GM23338 (cell line): ENCODE results near the gene HOXB4.

ENCODE experiments used
- CTCF ChIP-seq, 2 experiments: fragments of 200-600 bp in 1 of 2; sonication (generic) in 1 of 2; conservative IDR thresholded peaks; 2 replicates each; pipeline versions ENCODE4 v1.5.1 to v1.6.1; 2016 to 2017; ENCODE audit warnings: antibody characterized with exemption in 2 of 2, low read depth in 2 of 2, mild to moderate bottlenecking in 2 of 2, moderate library complexity in 1 of 2
- EZH2 ChIP-seq: fragments of 200-600 bp; sonication (generic); IDR thresholded peaks from one replicate; pipeline ENCODE4 v1.8.0; 2017; ENCODE audit warnings: antibody characterized with exemption, mild to moderate bottlenecking, low read depth; ENCODE audit not compliant: unreplicated experiment
- EZH2phosphoT487 ChIP-seq: fragments of 200-600 bp; sonication (generic); IDR thresholded peaks from one replicate; pipeline ENCODE4 v1.8.1; 2018; ENCODE audit warnings: antibody characterized with exemption; ENCODE audit not compliant: unreplicated experiment
- JUNB ChIP-seq: IDR thresholded peaks from one replicate; pipeline ENCODE4 v1.6.1; 2016; ENCODE audit warnings: antibody characterized with exemption; ENCODE audit not compliant: unreplicated experiment
- POLR2AphosphoS5 ChIP-seq: IDR thresholded peaks from 2 replicates; pipeline ENCODE4 v1.6.1; 2016; ENCODE audit warnings: antibody characterized with exemption, low read depth
- REST ChIP-seq: IDR thresholded peaks from one replicate; pipeline ENCODE4 v1.6.1; 2018; ENCODE audit warnings: antibody characterized with exemption; ENCODE audit not compliant: unreplicated experiment
- STAT1 ChIP-seq: IDR thresholded peaks from one replicate; pipeline ENCODE4 v1.6.1; 2016; ENCODE audit warnings: antibody characterized with exemption; ENCODE audit not compliant: unreplicated experiment
- TF ChIP-seq, protein P1 (sequence below): IDR thresholded peaks from 2 replicates; pipeline ENCODE4 v1.6.1; 2016; ENCODE audit warnings: antibody characterized with exemption

DNA sequence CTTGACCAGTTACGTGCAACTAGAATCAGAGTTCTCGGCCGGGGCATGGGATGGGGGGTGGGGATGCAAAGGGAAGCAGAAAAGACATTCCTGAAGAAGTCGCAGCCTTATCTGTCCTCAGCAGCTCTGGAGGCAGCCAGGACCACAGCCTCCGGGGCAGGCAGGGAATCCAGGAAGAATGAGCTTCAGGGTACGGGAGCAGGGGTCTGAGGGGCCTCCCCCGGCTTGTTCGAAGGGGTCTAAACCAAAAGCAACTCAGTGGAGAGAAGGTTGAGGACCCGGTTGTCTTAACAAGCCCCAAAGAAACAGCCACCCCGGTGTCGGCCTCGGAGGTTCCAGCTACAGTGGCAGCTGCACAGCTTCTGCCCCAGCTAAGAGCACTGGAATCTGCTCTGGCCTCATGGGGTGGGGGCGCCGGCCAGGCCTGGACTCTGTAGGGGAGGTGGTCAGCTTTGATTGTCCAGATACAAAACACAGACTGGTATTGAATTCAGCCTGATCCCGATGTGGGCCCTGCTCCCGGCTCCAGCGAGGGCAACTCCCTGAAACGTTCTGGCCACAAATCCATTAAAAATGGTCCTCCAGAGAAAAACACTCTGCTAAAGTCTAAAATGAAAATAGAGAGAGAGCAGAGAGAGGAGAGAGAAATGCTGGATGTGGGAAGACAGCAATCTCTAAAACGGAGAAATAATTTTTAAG is 7.7 kb downstream of the HOXB4 start:
- no peak for TF ChIP-seq CTCF (conservative IDR thresholded peaks at IDR 0.05; ENCODE audit: low read depth in 2 of 2)
- TF ChIP-seq EZH2 = peak; percentile 60
- no peak for TF ChIP-seq POLR2AphosphoS5
- no peak for TF ChIP-seq JUNB
- no peak for TF ChIP-seq REST
- no peak for TF ChIP-seq EZH2phosphoT487
- TF ChIP-seq STAT1 = no peak
- TF ChIP-seq, protein P1, sequence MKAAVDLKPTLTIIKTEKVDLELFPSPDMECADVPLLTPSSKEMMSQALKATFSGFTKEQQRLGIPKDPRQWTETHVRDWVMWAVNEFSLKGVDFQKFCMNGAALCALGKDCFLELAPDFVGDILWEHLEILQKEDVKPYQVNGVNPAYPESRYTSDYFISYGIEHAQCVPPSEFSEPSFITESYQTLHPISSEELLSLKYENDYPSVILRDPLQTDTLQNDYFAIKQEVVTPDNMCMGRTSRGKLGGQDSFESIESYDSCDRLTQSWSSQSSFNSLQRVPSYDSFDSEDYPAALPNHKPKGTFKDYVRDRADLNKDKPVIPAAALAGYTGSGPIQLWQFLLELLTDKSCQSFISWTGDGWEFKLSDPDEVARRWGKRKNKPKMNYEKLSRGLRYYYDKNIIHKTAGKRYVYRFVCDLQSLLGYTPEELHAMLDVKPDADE = no peak
